Adrenal gland (tissue), 12 donors: ENCODE data around the gene PPM1L. TPM values are rescaled to one million over a fixed set of nuclear protein-coding genes. Genes with fewer than 3 reads are reported as not detected.

Source experiments
- DNase-seq, 7 donors: peaks; one replicate each; pipeline ENCODE4 v3.0.0-alpha.2; 2019 to 2020
- H3K27ac ChIP-seq, 5 donors: fragments of 200-600 bp; sonication (generic) in 4 of 5; 1 replicate in 3 of 5; 2 replicates in 2 of 5; pipeline versions ENCODE4 v1.5.1 to v1.8.0; 2016 to 2020; ENCODE audit warnings: mild to moderate bottlenecking in 1 of 5
- H3K27me3 ChIP-seq: fragments of 200-600 bp; 2 replicates; pipeline ENCODE4 v1.8.0; 2021
- H3K36me3 ChIP-seq, 2 donors: fragments of 200-600 bp; replicated peaks in 1 of 2; 1 replicate in 1 of 2; 2 replicates in 1 of 2; pipeline versions ENCODE4 v1.5.1 to v1.8.0; 2018 to 2022
- H3K4me1 ChIP-seq, 2 donors: fragments of 200-600 bp; replicated peaks in 1 of 2; 1 replicate in 1 of 2; 2 replicates in 1 of 2; pipeline versions ENCODE4 v1.5.1 to v1.8.0; 2018 to 2021
- H3K4me3 ChIP-seq, 4 donors: fragments of 200-600 bp; sonication (generic) in 3 of 4; one replicate each; pipeline ENCODE4 v1.5.1; 2016 to 2018
- H3K9me3 ChIP-seq, 3 donors: fragments of 200-600 bp; sonication (generic) in 1 of 3; replicated peaks in 1 of 3; 1 replicate in 2 of 3; 2 replicates in 1 of 3; pipeline versions ENCODE4 v1.5.1 to v1.8.0; 2016 to 2021
- CTCF ChIP-seq, 6 experiments: fragments of 450-650 bp in 4 of 6; fragments of 200-600 bp in 2 of 6; sonication (generic) in 1 of 6; IDR thresholded peaks; 1 replicate in 5 of 6; 2 replicates in 1 of 6; pipeline versions ENCODE4 v1.5.1 to v1.8.0; 2016 to 2021; ENCODE audit warnings: antibody characterized with exemption in 6 of 6, mild to moderate bottlenecking in 2 of 6, moderate library complexity in 1 of 6
- POLR2A ChIP-seq, 2 donors: fragments of 450-650 bp; IDR thresholded peaks; one replicate each; pipeline ENCODE4 v1.6.1; 2017; ENCODE audit warnings: antibody characterized with exemption in 2 of 2, mild to moderate bottlenecking in 2 of 2, moderate library complexity in 1 of 2
- WGBS, 4 donors: extraction: QIAGEN DNeasy Blood & Tissue Kit in 2 of 4; methylation state at CpG; one replicate each; pipeline versions ENCODE4 v1.1.5 to v1.1.7; 2013 to 2017; 5-methylcytosine and 5-hydroxymethylcytosine counted together
- intact Hi-C, 2 donors: fragments of 100-400 bp; cut with DNase I; formaldehyde crosslinking; loops; one replicate each; pipeline versions ENCODE4 v1.14.1 to v1.15.0; 2022 to 2023
- polyA plus RNA-seq, 3 donors: library from polyadenylated mRNA; stranded (reverse); fragments of 200-250 nt in 2 of 3; fragments of 350-450 nt in 1 of 3; fragmentation: Illumina TruSeq in 1 of 3; extraction: RNeasy Lipid Tissue Mini Kit (QIAGEN cat#74804) in 1 of 3; gene quantifications; one replicate each; pipeline ENCODE4 v1.2.3, GENCODE V29; 2013 to 2014
- total RNA-seq, 9 donors: library from RNA; depleted of rRNA in 4 of 9; stranded (reverse); fragments of >200 nt in 4 of 9; fragments of 120-200 nt in 1 of 9; fragmentation: NEBNext Ultra II Directional in 1 of 9; extraction: Animal tissue kit (Norgen Biotek cat#: 25700) in 1 of 9; gene quantifications; one replicate each; pipeline versions ENCODE4 v1.1.0 to v1.2.4, GENCODE V29; 2013 to 2023
- donor health status: healthy with polysubstance abuse.
- donor health status: Bipolar disorder and iron deficiency.
- donor health status: DM: yes; HTN: yes; CAD: no.
- donor health status: DM: no; HTN: no; CAD: no.
- donor health status: DM: no; HTN: no; CAD: no.
- donor health status: DM: yes; HTN: yes; CAD: no.

Gene PPM1L
- total and polyA plus RNA-seq, 12 donors = 2.4 to 53.6 (median 35.0) TPM

- H3K36me3 ChIP-seq = no peaks in the 10 kb centered on the region
- H3K4me1 ChIP-seq = peaks cover 12 to 18% of the 10 kb centered on the region in 2 donors
- H3K27ac ChIP-seq = no peak overlapping the region
- H3K9me3 ChIP-seq = no peaks in the 10 kb centered on the region
- intact Hi-C loops = no loop called here
- DNase-seq = no peak
- H3K27me3 ChIP-seq = no peaks in the 10 kb centered on the region
- no peak for TF ChIP-seq POLR2A (IDR thresholded peaks at IDR 0.05)
- TF ChIP-seq CTCF (IDR thresholded peaks at IDR 0.05) = no peak
- no peak overlapping the region for H3K4me3 ChIP-seq
Observed at GRCh38 chr3:160874736-160875135, 118.7 kb downstream of the PPM1L start.

GRCh38 chr3:160876643-160877042, 120.6 kb downstream of the PPM1L start:
- 26 to 38% (median 36%) methylated on average over 2 of the region's 2 CpGs for WGBS, 4 donors
- H3K9me3 ChIP-seq = no peaks in the 10 kb centered on the region
- intact Hi-C loops = no loop called here

GRCh38 chr3:160879859-160880258, 123.8 kb downstream of the PPM1L start:
- Histone ChIP-seq H3K9me3 (no peaks in the 10 kb centered on the region), H3K4me3 (no peak overlapping the region), H3K4me1 (peaks cover 7% of the 10 kb centered on the region in 2 donors), H3K27ac (no peak overlapping the region), H3K36me3 (no peaks in the 10 kb centered on the region), H3K27me3 (no peaks in the 10 kb centered on the region)
- no peak for DNase-seq
- 74 to 94% (median 89%) methylated on average over 1 of the region's 1 CpG for whole genome bisulfite sequencing, 4 donors
- no peak for TF ChIP-seq CTCF (IDR thresholded peaks at IDR 0.05)
- TF ChIP-seq POLR2A (IDR thresholded peaks at IDR 0.05) = no peak
- intact Hi-C loops = no loop called here

More at GRCh38 chr3:160876643-160877042, 120.6 kb downstream of the PPM1L start:
- H3K27me3 ChIP-seq = no peaks in the 10 kb centered on the region
- H3K4me3 ChIP-seq = no peak overlapping the region
- no peak overlapping the region for H3K27ac ChIP-seq
- no peaks in the 10 kb centered on the region for H3K36me3 ChIP-seq
- TF ChIP-seq CTCF (IDR thresholded peaks at IDR 0.05) = no peak
- DNase-seq = no peak
- H3K4me1 ChIP-seq = peaks cover 7% of the 10 kb centered on the region in 2 donors

GRCh38 chr3:160883373-160883772, 127.3 kb downstream of the PPM1L start:
- no peaks in the 10 kb centered on the region for H3K4me1 ChIP-seq
- H3K27ac ChIP-seq = no peak overlapping the region
- no peaks in the 10 kb centered on the region for H3K36me3 ChIP-seq
- no peak for DNase-seq
- WGBS, 4 donors = 70 to 80% (median 74%) methylated on average over 3 of the region's 3 CpGs
- TF ChIP-seq CTCF (IDR thresholded peaks at IDR 0.05) = no peak
- no peak for TF ChIP-seq POLR2A (IDR thresholded peaks at IDR 0.05)
- H3K9me3 ChIP-seq = no peaks in the 10 kb centered on the region
- H3K27me3 ChIP-seq = no peaks in the 10 kb centered on the region
- intact Hi-C loops = no loop called here
- no peak overlapping the region for H3K4me3 ChIP-seq
